Ureter (tissue), 1 donor: ENCODE measurements around the gene CMIP. TPM values are rescaled to one million over a fixed set of nuclear protein-coding genes. Genes with fewer than 3 reads are reported as not detected.
A peak's percentile ranks its signal among the peaks of the same experiment; 100 is the strongest.

Experiments used
- DNase-seq: peaks from one replicate; pipeline ENCODE4 v3.0.0-alpha.2; 2020; ENCODE audit warnings: low spot score
- total RNA-seq: library from RNA; stranded (reverse); gene quantifications from one replicate; pipeline ENCODE4 v1.2.4, GENCODE V29; 2023
- donor health status: DM: yes; HTN: yes; CAD: no.

CMIP gene
- total RNA-seq, 1 donor from 2014 or later, result 98.0 TPM

DNA sequence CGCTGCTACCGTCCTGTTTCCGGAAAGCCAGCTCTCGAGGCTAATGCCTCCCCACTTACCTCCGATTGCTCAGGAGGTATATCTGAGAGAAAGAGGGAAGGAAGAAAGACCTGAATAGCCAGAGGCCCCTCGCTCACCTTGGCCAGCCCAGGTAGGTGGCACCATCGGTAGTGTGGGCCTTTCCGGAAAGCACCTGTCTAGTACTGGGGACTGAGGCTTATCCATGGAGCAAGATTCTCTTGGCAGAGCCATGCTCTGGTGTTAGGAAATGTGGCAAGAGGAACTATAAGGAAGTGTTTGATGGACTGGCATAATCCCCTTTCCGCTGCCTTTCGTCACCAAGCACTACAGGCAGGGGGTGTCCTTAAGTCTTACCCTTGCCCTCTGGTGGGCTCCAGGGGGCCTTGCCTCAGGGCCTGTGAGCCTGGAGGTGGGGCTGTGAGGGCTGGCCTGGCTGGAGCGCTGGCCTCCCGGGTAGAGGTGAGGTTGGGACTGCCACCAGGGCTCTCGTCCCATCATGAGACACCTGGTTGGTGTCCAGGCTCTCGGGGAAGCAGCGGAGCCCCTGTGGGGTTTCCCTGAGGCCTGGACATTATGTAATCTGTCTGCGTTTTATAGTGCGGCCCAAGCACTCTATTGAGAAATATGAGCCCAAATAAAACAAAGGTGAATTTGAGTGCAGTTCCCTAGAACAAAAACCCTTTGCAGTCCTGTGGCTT lies 2.9 kb downstream of the CMIP start:
- DNase-seq, result no peak

DNA sequence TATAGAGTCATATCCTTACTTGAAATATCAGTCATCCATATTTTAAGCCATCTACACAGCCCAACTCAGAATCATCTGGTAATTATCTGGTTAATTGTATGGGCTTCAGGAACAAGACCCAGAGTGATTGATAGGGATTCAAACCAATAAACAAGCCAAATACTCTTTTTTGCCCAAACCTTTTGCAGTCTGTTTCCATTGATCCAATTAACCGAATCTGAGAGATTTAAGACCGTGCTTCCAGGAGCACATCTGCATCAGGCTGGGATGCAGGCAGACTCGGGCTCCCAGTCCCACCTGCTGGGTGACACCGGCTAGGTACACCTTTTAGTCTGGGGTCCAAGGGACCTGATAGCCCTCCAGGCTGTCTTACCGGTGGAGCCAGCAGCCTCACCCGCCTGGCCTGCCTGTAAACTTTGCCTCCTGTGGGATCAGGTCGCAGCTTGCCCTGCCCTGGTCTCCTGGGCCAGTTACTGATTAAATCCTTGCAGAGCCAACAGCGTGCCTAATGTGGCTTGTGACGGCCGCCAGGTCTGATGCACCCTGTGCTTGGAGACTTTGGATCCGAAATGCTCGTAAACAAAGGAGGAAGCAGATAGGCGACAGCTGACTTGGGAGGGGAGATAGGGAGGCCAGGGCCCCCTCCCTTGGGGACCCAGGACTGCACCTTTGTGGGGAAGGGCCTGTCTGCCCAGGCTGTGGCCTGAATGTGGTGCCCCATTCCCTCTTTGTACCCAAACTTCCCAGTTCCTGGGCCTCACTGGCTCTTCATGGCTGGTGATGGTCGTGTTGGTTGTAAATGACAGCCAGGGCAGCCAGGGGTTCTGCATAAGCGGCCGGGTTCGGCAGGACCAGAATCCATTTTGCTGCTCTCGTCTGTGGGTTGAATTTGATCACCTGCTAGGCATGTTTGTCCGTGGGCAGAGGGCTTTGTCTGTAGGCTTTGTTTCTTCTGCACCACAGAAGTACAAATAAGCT lies 3.8 kb downstream of the CMIP start:
- peak; percentile 64 for DNase-seq

- DNase-seq, result no peak
Measured at GRCh38 chr16:81449241-81449640, 4.6 kb downstream of the CMIP start.

- DNase-seq, result no peak
Measured at GRCh38 chr16:81449899-81450608, 5.4 kb downstream of the CMIP start.

- DNase-seq, result no peak
Measured at GRCh38 chr16:81450783-81451491, 6.3 kb downstream of the CMIP start.

DNA sequence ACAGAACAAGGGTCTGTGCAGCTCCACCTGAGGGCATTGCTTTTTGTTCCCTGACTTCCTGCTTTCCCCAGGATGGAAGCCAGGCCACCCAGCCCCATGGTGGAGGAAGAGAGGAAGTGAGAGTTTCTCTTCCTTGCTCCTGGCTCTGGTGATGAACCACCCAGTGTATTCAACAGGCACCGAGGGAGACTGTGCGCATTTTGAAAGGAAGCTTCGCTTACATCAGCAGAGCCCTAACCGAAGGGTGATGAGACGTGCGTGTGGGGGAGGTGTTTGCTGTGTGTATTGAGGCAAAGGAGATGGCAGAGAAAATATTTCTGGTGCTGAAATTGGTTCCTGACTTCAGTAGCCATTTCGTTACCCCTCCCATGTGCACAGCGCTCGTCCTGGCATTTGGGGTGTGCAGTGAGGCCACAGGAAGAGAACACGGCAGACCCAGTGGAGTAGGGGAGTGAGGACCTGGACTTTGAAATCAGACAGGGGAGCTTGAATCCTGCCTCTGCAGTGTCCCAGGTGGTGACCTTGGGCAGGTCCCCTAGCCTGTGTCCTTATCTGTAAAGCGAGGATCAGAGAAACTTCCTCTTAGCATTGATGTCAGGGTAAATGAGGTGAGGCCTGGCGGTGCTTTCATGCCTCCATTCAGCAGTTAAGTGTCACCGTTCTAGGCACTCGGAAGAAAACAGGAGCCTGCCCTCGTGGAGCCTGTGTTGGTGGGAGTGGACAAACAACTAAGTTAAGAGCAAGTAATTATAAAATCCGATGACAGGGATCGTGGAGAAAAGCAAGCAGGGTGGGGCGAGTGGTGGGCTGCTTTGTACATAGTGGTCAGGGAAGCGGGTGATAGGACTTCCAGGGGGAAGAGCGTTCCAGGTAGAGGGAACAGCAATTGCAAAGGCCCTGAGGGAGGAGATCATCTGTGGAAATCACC lies 7.4 kb downstream of the CMIP start:
- no peak for DNase-seq

DNA sequence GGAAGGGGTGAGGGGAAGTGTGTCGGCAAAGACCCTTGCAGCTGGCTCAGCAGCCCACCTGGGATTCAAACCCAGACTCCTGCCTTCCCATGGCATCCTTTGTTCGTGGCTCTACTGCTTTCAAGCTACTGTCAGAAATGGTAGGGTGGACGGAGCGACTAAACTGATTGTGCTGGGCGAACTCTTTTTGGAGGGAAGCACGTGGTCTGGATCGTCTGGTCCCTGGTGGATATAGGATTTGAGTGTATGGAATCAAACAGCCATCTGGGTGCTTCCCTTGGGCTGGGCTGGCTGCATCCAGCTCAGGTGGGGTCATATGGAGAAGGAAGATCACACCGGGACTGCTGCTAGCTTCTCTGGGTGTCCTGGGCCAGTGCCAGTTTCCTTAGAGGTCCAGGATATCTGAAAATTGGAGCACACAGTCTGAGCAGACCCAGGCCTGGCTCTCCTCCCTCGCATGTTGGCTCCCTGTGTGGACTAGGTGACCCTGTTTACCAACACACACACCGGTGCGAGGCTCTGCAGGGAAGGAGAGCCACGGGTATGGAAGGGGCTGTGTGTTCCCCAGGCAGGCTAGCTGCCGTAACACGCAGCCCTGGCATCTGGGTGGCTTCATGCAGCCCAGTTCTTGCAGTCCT lies 8.6 kb downstream of the CMIP start:
- DNase-seq, result no peak

DNA sequence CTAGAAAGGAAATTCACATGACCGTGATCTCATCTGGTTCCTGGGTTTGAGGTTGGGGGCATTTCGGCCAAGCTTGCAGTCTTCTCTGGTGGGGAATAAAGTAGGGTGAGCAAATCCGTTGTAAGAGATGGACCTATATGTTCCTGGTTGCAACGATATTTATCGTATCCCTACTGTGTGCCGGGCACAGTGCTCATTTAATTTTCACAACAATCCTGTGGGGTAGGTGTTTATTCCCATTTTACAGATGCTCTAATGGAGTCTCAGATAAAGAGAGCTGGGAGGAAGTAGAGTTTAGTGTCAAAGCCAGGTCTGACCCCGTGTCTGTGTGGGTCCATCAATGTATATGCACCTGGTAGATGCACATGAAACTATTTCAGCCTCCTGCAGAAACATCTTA lies 9.4 kb downstream of the CMIP start:
- no peak for DNase-seq

DNA sequence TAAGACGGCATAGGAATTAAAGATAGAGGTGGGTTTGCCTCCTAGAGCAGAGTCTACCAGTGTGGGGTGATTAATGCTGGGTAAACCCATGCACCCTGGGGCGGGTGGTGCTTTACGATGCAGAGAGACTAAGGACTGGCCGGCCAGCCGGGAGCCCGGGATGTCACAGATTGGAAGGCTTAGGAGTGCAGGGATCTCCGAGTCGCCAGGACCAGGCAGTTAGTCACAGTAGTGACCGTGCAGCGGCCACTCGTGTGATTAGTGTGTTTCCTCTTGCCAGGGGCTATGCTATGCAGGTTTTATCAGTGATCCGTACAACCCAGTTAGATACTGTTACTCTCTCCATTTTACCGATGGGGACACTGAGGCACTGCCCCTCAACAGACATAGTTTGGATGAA lies 10.4 kb downstream of the CMIP start:
- DNase-seq, result no peak

GRCh38 chr16:81455720-81456494 lies 11.3 kb downstream of the CMIP start:
- DNase-seq, result no peak

DNA sequence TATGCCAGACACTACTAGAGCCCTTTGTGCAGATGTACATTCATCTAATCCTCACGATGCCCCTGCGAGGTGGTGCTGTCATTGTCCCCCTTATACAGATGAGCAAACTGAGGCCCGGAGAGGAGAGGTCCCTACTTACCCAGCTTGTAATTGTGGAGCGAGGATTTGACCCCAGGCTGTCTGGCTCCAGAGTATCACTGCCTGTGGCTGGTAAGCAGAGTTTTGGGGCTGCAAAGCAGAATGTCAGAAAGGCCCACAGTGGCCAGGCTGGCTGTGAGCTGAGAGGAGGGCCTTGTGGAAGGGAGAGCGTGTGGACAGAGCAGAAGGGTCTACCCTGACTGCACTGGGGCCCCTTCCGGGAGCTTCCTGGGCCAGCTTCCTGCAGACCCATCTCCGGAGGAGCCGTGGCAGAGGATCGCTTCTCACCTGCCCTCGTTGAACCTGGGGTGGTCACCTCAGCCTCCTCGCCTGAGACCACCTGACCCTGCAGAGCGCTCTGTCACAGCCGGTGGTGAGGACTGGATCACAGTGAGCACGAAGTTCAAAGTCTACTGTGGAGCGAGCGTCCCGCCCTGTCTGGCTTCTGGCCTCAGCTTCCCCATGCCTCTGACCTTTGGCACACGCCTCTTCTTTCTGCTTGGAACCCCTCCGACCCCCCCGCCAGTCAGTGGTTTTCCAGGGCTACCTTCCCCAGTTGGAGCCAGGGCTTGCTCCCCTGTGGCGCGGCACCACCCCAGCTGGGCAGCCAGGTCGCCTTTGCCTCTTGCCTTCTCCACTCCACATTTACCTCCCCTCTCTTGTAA lies 12.1 kb downstream of the CMIP start:
- DNase-seq, result no peak

GRCh38 chr16:81457326-81458133 lies 12.9 kb downstream of the CMIP start:
- no peak for DNase-seq

- DNase-seq, result no peak
Measured at GRCh38 chr16:81458149-81458669, 13.6 kb downstream of the CMIP start.

DNA sequence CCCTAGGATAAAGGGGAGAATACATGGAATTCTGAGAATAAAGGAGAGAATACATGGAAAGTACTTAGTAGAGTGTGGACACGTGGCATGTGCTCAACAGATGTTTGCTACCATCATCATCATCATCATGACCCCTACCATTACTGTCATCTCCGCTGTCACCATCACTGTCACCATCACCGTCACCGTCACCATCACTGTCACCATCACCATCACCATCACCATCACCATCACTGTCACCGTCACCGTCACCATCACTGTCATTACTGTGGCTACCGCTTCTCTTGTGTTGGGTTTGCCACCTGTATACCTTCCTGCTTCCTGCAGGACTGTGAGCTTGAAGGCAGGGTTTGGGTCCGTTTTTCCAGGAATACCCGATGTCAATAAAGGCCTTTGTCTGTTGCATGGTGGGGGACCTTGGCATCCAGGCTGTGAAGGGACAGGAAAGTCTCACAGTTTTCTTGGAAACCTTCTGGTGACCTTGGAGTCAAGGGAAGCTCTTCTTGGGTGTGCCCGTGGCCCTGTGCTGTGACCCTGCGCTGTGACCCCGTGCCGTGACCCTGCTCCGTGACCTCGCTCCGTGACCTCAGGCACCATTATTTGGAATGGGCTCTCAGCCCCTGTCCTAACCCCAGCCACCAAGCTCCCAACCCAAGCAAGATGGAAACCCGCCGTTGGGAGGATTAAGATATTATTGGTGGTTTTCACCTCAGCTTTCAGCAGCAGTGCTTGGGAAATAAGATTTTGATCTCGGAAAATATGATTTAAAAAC lies 14.4 kb downstream of the CMIP start:
- no peak for DNase-seq

DNA sequence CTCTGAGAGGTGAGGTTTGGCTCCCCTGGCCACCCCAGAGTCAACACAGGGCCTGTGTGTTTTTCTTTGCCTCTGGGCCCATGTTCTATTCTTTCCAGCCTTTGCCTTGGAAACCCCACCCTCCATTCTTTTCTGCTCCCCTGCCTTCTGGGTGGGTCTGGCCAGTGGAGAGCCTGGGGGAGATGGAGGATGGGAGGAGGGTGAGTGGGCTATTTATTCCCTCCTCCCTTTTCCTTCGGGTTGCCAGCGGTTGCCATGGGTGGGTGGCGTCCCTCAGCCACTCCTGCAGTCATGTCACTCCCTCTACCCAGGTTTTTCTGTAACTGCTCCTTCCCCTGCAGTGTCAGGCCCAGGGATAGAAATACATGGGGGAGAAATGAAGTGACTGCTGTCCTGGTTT lies 15.5 kb downstream of the CMIP start:
- DNase-seq, result no peak

- no peak for DNase-seq
Measured at GRCh38 chr16:81461243-81461642, 16.6 kb downstream of the CMIP start.

GRCh38 chr16:81461766-81462165 lies 17.2 kb downstream of the CMIP start:
- no peak for DNase-seq
